SJSA1 (cell line): ENCODE measurements around the gene AGBL3. TPM values are rescaled to one million over a fixed set of nuclear protein-coding genes. Genes with fewer than 3 reads are reported as not detected.
A peak's percentile ranks its signal among the peaks of the same experiment; 100 is the strongest.

Experiments used
- DNase-seq, 2 experiments: peaks; one replicate each; pipeline ENCODE4 v3.0.0-alpha.2; 2015 to 2020; ENCODE audit warnings: low spot score in 2 of 2, low read depth in 1 of 2
- H3K27ac ChIP-seq: fragments of 250-450 bp; sonication (Bioruptor Pico); 2 replicates; pipeline ENCODE4 v1.5.1; 2020; ENCODE audit warnings: mild to moderate bottlenecking, moderate library complexity
- H3K27me3 ChIP-seq: fragments of 250-450 bp; sonication (Bioruptor Pico); replicated peaks from 2 replicates; pipeline ENCODE4 v1.5.1; 2020; ENCODE audit warnings: mild to moderate bottlenecking, moderate library complexity
- H3K36me3 ChIP-seq: fragments of 250-450 bp; sonication (Bioruptor Pico); 2 replicates; pipeline ENCODE4 v1.5.1; 2020; ENCODE audit warnings: mild to moderate bottlenecking
- H3K4me1 ChIP-seq: fragments of 250-450 bp; sonication (Bioruptor Pico); replicated peaks from 2 replicates; pipeline ENCODE4 v1.6.1; 2021; ENCODE audit warnings: mild to moderate bottlenecking
- H3K4me3 ChIP-seq: fragments of 250-450 bp; sonication (Bioruptor Pico); 2 replicates; pipeline ENCODE4 v1.5.1; 2020; ENCODE audit warnings: mild to moderate bottlenecking
- H3K9me3 ChIP-seq: fragments of 250-450 bp; sonication (Bioruptor Pico); replicated peaks from 2 replicates; pipeline ENCODE4 v1.5.1; 2020; ENCODE audit warnings: mild to moderate bottlenecking
- total RNA-seq: library from RNA; depleted of rRNA; stranded (reverse); fragments of >200 nt; shearing (Covaris generic); gene quantifications from 2 replicates; pipeline ENCODE4 v1.2.3, GENCODE V29; 2014; rRNA removed

Gene AGBL3
- 0.03 and 0.37 TPM in 2 replicates for total RNA-seq

DNA sequence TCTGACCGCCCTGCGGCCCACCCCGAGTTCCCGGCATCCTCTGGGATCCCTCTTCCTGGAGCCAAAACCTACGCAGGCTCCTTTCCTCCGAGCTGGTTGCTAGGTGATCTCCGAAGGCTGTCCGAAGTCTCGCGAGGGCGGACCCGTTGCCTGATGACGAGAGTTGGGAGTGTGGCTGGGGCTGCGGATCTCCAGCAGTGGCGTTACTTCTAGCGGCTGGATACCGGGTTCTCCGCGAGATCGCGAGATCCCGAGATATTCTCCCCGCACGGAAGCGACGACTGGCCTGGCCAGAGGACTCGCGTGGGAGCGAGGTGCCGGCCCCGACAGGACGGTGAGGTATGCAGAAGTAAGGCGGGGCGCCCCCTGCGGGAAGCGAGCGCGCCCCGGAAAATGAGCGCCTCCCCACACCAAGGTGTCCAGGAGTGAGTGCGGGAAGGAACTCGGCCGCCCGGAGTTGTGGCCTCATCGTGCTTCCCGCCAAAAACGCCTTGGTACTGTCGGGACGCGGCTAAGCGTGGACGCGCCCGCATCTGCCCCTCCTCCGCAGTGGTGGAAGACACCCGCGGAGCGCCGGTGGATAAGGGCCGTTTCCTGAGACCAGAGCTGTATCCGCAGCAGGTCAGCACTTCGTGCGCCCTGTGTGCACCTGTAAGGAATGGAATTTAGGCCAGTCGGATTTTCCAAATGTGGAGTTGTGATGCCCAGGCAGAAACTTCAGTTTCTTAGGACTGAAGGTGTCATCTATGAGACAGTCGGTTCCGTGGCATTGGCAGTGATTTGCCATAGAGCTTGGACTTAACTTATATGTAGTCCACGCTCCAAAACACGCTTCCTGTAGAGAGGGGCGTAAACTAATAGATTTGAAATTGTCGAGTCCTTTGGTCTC is at the start of gene AGBL3:
Gene AGBL3, plus strand, starts transcription at position 146 of the 889 bp plus-strand sequence. CDS start 1,426 bp downstream, outside the sequence.
- no peaks in the 10 kb centered on the region for H3K9me3 ChIP-seq
- H3K4me3 ChIP-seq, result peak within 1 kb of the TSS; percentile 81
- peak; percentile 95 to 97 for DNase-seq
- peaks cover 15% of the 10 kb centered on the region for H3K4me1 ChIP-seq
- H3K27ac ChIP-seq, result peak within 1 kb of the TSS; percentile 66
- H3K36me3 ChIP-seq, result peaks cover 3% of the 10 kb centered on the region; the same call in 1 of the 2 replicates
- no peaks in the 10 kb centered on the region for H3K27me3 ChIP-seq

DNA sequence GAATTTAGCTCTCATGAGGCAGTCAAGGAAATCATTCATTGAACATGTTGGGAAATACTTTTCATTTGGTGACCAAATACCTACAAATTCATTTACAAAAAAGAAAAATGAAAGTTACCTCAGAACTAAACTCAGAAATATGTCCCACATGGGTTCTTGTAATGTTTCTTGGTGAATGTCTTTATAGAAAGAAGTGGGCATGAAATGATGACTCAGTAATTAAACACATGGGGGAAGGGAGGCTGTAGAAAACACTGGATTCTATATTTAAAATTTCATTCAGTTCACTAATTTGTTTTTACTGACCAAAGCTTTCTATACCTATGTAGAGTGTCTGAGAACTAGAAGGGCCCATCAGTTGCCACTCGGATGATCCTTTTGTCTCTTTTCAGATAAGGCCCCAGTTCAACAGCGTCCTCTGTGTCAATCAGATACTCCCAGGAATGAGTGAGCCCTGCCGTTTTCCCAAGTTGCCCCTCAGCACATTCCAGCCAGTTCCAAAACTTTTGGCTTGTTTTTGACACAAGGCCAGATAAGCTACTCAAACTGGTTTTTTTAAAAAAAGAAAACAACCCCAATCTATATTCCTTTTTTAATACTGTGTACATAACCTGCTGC is 49.3 kb upstream of the AGBL3 start:
- H3K4me1 ChIP-seq, result peaks cover 81% of the 10 kb centered on the region
- H3K9me3 ChIP-seq, result no peaks in the 10 kb centered on the region
- peak overlapping the region; percentile 26 for H3K27ac ChIP-seq
- H3K4me3 ChIP-seq, result no peak overlapping the region
- no peaks in the 10 kb centered on the region for H3K27me3 ChIP-seq
- H3K36me3 ChIP-seq, result peaks cover 90% of the 10 kb centered on the region
- peak in 1 of 2 experiments; percentile 42 for DNase-seq

DNA sequence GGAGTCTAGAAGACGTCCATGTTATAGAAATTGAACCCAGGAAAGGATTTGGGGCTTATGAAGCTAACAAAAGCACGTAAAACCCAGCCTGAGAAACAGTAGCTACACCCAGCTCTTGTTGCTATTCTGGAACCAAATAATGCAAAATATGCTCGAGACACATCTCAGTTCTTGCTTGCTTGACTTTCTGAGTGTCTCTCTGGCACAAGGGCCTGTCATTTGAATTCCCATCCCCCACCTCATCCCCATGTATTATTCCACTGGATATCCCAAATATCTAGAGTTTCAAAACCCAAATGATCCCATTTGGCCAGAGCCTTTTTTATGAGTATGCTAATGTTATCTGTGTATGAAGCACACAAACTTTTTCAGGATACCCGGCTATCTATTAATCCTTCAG is 48.2 kb upstream of the AGBL3 start:
- Histone ChIP-seq H3K4me1 (peaks cover 72% of the 10 kb centered on the region), H3K27me3 (no peaks in the 10 kb centered on the region), H3K4me3 (no peak overlapping the region), H3K9me3 (no peaks in the 10 kb centered on the region), H3K36me3 (peaks cover 92% of the 10 kb centered on the region), H3K27ac (no peak overlapping the region)
- DNase-seq, result no peak

DNA sequence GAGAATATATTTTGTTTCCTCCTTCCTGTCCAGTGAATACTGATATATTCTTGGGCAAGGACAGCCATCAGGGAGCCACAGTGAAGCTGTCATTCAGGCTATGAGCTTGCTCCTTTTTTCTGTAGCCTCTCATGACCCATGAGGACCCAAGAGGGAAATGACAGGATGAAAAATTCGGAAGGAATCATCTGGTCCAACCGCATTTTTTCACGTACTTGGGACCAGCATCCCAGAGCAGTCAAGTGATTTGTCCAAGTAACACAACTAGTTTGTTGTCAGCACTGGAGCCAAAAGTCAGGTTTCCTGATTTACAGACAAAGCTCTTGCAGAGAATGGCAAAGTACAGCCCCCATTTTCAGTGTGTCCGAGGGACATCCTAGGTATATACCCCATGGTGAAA is 47.2 kb upstream of the AGBL3 start:
- Histone ChIP-seq H3K9me3 (no peaks in the 10 kb centered on the region), H3K4me1 (peaks cover 62% of the 10 kb centered on the region), H3K27ac (no peak overlapping the region), H3K36me3 (peaks cover 92% of the 10 kb centered on the region), H3K27me3 (no peaks in the 10 kb centered on the region), H3K4me3 (no peak overlapping the region)
- no peak for DNase-seq

DNA sequence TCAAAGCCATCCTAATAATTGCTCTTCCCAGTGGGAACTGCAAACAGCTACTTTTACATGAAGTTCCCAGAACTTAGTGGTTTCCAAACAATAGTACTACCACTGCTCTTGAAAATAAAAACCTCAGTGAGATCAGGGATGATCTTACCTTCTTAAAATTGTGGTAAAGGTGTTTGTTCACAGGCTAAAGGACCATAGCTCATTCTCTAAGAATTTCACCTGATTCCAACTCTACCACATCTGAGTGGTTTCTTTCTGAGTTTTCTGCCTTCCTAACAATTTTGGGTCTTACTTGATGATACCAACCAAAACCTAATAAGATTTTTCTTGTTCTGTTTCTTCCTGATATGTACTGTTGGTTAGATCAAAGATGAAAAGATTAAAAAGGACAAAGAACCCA is 45.6 kb upstream of the AGBL3 start:
- H3K9me3 ChIP-seq, result no peaks in the 10 kb centered on the region
- no peaks in the 10 kb centered on the region for H3K27me3 ChIP-seq
- H3K4me1 ChIP-seq, result peaks cover 46% of the 10 kb centered on the region
- no peak overlapping the region for H3K4me3 ChIP-seq
- DNase-seq, result no peak
- H3K36me3 ChIP-seq, result peaks cover 90% of the 10 kb centered on the region
- H3K27ac ChIP-seq, result peak overlapping the region; percentile 49

DNA sequence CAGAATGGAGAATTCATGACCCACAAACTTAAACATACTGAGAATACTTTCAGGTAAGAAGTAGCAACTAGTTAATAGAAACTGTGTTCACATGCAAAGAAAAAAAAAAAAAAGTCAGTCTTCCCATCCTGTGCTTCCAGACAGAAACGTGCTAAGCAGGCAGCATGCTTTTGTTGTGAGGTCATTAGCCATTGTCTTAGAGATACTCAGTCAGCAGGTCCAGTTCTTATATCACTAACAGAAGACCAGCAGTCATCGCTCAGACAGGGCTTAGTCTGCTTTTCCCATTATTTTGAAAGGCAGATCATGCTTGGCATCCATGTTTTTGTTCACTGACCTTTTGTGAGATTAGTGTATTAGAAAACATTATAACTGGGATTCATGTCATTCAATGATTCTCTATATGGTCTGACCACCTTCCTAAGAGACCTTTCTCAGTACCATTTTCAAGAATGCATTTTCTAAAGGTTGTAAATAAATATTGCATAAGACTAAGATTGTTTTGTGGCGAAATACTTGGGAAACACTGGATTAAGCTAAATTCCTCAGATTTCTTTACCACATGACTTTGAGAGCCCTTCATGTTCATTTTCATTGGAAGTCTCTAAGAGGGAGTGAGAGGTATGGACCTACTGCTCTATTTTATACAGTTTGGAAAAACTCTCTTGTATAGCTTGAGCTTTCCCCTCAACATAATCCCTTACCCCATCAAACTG is 45.0 kb upstream of the AGBL3 start:
- DNase-seq, result peak; percentile 78 to 83
- H3K9me3 ChIP-seq, result no peaks in the 10 kb centered on the region
- peaks cover 40% of the 10 kb centered on the region for H3K4me1 ChIP-seq
- H3K36me3 ChIP-seq, result peaks cover 90% of the 10 kb centered on the region
- H3K4me3 ChIP-seq, result no peak overlapping the region
- H3K27ac ChIP-seq, result peak overlapping the region; percentile 49
- H3K27me3 ChIP-seq, result no peaks in the 10 kb centered on the region

DNA sequence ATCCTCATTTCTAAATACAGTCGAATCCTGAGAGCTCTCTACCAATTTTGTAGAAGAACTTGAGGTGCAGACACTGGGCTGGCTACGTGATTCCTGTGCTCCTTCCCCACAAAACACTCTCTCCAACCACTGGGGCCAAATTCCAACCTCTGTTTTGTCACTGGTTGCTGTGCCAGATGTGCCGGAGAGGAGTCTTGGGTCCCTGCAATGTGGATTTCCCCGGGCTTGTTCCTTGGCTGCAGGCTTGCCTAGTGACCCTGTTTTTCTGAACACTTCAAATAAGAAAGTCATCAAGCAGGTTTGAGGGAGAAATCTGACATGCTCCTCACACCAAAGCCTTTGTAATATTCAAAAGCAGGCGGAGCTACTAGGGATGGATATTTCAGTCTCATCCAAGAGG is 44.4 kb upstream of the AGBL3 start:
- Histone ChIP-seq H3K27ac (peak overlapping the region; percentile 49; the same call in 1 of the 2 replicates), H3K36me3 (peaks cover 87% of the 10 kb centered on the region)
- DNase-seq, result no peak

DNA sequence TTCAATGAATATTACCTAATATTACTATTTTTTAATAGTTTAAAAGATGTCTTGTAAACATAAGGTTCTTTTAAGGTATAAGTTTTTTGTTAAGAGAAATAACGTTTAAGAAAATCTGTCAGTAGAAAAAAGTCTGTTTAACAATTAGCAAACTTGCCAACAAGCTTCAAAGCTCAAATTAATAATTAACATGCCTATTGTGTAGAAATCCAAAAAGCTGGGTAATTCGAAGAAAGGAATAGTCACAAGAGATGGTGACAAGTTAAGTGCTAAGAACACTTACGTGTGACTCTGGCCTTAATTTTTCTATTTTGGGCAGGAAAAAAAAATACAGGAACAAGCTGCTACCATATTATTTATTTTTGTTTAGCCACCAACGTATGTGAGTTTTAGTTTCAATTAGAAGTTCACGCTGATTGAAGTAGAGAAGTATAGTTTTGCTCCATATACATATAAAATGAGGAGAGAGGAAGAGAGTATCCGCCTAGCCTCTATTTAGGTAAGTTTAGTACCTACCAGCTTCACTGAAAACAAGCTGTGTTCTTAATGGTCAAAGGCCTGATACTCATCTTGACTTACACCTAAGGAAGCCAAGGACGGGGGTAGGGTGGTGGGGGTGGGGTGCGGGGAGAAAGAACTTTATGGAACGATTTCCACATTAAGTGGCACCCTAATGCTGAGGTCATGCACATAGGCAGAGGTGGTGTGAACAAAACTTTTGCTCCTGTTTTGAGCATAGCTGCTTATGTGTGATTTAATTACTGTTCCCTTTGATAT is 43.4 kb upstream of the AGBL3 start:
- Histone ChIP-seq H3K4me3 (no peak overlapping the region), H3K36me3 (peaks cover 89% of the 10 kb centered on the region), H3K4me1 (peaks cover 26% of the 10 kb centered on the region), H3K9me3 (no peaks in the 10 kb centered on the region), H3K27ac (no peak overlapping the region), H3K27me3 (no peaks in the 10 kb centered on the region)
- no peak for DNase-seq

More for the DNA sequence above, 44.4 kb upstream of the AGBL3 start:
- no peaks in the 10 kb centered on the region for H3K27me3 ChIP-seq
- H3K4me1 ChIP-seq, result peaks cover 34% of the 10 kb centered on the region
- H3K9me3 ChIP-seq, result no peaks in the 10 kb centered on the region
- no peak overlapping the region for H3K4me3 ChIP-seq

DNA sequence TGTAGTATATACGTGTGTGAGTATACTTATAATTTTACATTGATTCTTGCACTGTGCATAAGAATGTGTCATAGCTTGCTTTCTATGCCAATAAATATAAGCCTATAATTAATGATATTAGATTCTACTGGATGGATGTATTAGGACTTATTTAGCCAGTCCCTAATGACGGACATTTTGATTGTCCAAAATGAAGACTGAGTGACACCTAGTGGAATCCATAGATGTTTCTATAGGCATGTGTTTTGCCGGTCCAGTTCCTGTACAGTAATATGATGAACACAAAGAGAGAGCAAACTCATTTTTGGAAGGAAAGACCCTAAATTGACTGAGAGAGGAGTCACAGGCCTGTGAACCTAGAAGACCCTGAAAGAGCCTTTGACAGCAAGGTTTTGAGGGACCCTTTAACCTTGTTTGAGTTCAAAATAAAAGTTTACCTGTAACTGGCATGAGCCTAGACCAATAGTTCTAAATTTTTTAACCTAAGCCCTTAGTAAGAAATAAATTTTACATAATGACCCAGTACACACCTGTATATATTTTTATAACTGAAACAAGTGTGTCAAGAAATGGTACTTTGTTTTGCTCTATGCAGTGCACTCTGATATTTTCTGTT is 42.4 kb upstream of the AGBL3 start:
- no peak overlapping the region for H3K4me3 ChIP-seq
- H3K4me1 ChIP-seq, result peaks cover 24% of the 10 kb centered on the region
- no peak for DNase-seq
- H3K27me3 ChIP-seq, result no peaks in the 10 kb centered on the region
- no peaks in the 10 kb centered on the region for H3K9me3 ChIP-seq
- peaks cover 89% of the 10 kb centered on the region for H3K36me3 ChIP-seq
- H3K27ac ChIP-seq, result no peak overlapping the region

DNA sequence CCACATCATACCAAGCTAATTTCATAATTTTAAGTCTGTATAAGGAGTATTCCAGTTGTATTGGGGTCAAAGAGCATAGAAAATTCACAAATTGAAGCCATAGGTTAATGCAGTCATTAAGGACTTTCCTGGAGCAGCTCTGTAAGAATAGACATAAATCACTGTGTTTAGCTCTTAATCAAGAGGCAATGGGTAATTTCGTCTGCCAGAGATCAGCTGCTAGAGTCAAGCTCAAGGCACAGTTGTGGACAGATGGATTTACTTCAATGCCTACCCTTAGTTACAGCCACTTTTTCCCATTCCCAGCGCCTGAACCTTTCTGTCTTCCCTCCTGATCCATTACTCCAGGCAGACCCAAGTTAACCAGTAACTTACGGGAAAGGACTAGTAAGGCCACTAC is 40.6 kb upstream of the AGBL3 start:
- Histone ChIP-seq H3K4me3 (no peak overlapping the region), H3K27ac (no peak overlapping the region), H3K4me1 (peaks cover 13% of the 10 kb centered on the region), H3K27me3 (no peaks in the 10 kb centered on the region), H3K36me3 (peaks cover 91% of the 10 kb centered on the region), H3K9me3 (no peaks in the 10 kb centered on the region)
- DNase-seq, result no peak

DNA sequence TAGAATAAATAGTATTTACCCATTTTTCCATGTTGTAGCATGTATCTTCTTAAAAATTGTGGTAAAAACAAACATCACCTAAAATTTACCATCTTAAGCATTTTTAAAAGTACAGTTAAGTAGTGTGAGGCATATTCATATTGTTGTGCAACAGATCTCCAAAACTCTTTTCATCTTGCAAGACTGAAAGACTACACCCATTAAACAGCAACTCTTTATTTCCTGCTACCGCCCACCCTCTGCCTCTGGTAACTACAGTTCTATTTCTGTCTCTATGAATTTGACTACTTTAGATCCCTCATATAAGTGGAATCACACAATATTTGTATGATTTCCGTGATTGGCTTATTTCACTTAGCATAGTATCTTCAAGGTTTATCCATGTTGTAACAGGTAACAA is 40.0 kb upstream of the AGBL3 start:
- Histone ChIP-seq H3K27me3 (no peaks in the 10 kb centered on the region), H3K9me3 (no peaks in the 10 kb centered on the region), H3K4me1 (peaks cover 8% of the 10 kb centered on the region), H3K36me3 (peaks cover 92% of the 10 kb centered on the region), H3K27ac (no peak overlapping the region), H3K4me3 (no peak overlapping the region)
- DNase-seq, result no peak

DNA sequence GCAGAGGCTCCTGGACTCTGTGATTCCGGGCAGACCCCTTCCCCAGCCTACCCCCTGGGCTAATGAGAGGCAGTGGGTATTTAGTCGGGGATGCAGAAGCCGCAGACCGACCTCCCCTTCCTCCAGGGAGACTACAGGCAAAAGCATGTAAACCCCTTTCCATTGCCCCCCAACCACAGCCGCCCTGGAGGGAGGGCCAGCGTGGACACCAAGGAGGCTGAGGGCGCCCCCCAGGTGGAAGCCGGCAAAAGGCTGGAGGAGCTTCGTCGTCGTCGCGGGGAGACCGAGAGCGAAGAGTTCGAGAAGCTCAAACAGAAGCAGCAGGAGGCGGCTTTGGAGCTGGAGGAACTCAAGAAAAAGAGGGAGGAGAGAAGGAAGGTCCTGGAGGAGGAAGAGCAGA is 39.0 kb upstream of the AGBL3 start:
- peaks cover 93% of the 10 kb centered on the region for H3K36me3 ChIP-seq

DNA sequence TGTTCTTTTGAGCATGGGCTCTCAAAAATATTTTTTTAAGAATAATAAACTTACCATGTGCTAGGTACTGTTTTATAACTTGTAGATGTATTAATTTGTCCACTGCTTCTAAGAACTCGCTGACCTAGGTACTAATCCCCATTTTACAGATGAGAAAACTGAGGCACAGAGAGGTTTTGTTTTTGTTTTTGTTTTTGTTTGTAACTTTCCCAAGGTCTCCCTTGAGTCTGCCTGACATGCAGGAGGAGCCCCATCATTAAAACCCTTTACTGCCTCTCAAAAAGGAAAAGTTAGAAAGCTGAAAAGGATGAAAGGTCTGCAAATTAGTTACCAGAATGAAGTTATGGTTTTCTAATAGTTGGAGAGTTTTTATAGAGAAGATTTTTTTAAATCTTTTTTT is 38.5 kb upstream of the AGBL3 start:
- H3K27me3 ChIP-seq, result no peaks in the 10 kb centered on the region
- H3K27ac ChIP-seq, result no peak overlapping the region
- no peak for DNase-seq
- no peaks in the 10 kb centered on the region for H3K9me3 ChIP-seq
- no peak overlapping the region for H3K4me3 ChIP-seq
- peaks cover 93% of the 10 kb centered on the region for H3K36me3 ChIP-seq
- no peaks in the 10 kb centered on the region for H3K4me1 ChIP-seq

More for the DNA sequence above, 39.0 kb upstream of the AGBL3 start:
- Histone ChIP-seq H3K4me1 (no peaks in the 10 kb centered on the region), H3K4me3 (no peak overlapping the region), H3K9me3 (no peaks in the 10 kb centered on the region), H3K27me3 (no peaks in the 10 kb centered on the region), H3K27ac (no peak overlapping the region)
- no peak for DNase-seq
